HUES6 (cell line): ENCODE measurements around the gene PFKFB3.
"Not testable (repeated sequence)": the region's sequence is repeated elsewhere in the genome, so short reads cannot be mapped to it uniquely, and the experiment has no call there.

Experiments used
- H3K27ac ChIP-seq: 2 replicates; pipeline ENCODE4 v1.7.0; 2013; ENCODE audit warnings: low read depth, mild to moderate bottlenecking, low read length, inconsistent platforms
- H3K27me3 ChIP-seq: 2 replicates; pipeline ENCODE4 v1.6.1; 2013; ENCODE audit warnings: low read length; ENCODE audit not compliant: control insufficient read depth, insufficient read depth
- H3K36me3 ChIP-seq: 2 replicates; pipeline ENCODE4 v1.6.1; 2013; ENCODE audit warnings: low read length; ENCODE audit not compliant: control insufficient read depth, insufficient read depth
- H3K4me1 ChIP-seq: 2 replicates; pipeline ENCODE4 v1.6.1; 2013; ENCODE audit warnings: low read length; ENCODE audit not compliant: control insufficient read depth, insufficient read depth
- H3K4me3 ChIP-seq: 2 replicates; pipeline ENCODE4 v1.5.1; 2013; ENCODE audit warnings: low read depth, low read length
- H3K9ac ChIP-seq: one replicate; pipeline ENCODE4 v1.6.1; 2013; ENCODE audit warnings: mild to moderate bottlenecking, low read length
- H3K9me3 ChIP-seq: 2 replicates; pipeline ENCODE4 v1.6.1; 2013; ENCODE audit warnings: low read depth, low read length; ENCODE audit not compliant: control insufficient read depth, insufficient read depth

The PFKFB3 gene

GRCh38 chr10:6179078-6179477, 23.7 kb upstream of the PFKFB3 start:
- no peak overlapping the region for H3K9ac ChIP-seq
- no peaks in the 10 kb centered on the region for H3K27me3 ChIP-seq
- 0 out of 2 replicates have a peak, but pooled peaks cover 3% of the 10 kb centered on the region for H3K36me3 ChIP-seq
- no peak overlapping the region for H3K27ac ChIP-seq
- H3K4me1 ChIP-seq: 0 out of 2 replicates have a peak, but pooled peaks cover 5% of the 10 kb centered on the region
- H3K9me3 ChIP-seq: no peaks in the 10 kb centered on the region
- no peak overlapping the region for H3K4me3 ChIP-seq

DNA sequence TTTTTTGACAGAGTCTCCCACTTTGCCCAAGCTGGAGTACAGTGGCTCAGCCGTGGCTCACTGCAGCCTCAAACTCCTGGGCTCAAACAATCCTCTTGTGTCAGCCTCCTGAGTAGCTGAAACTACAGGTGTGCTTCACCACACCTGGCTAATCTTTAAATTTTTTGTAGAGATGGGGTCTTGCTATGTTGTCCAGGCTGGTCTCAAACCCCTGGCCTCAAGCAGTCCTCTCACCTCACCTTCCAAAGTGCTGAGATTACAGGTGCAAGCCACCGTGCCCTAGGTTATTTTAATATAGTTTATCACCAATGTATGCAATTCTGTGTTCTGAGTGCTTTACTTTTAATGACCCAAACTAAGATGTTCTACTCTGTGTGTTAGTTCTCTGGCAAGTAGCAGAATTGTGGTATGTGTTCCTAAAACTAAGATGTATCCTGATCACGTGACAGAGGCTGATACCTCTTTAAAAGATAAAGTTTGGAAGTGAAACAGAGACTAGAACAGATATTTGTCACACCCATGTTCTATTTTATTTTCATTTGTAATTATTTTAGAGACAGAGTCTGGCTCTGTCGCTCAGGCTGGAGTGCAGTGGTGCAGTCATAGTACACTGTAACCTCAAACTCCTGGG, 22.1 kb upstream of the PFKFB3 start:
- no peaks in the 10 kb centered on the region for H3K27me3 ChIP-seq
- H3K4me3 ChIP-seq: no peak overlapping the region
- no peak overlapping the region for H3K9ac ChIP-seq
- H3K4me1 ChIP-seq: 0 out of 2 replicates have a peak, but pooled peaks cover 3% of the 10 kb centered on the region
- 0 out of 2 replicates have a peak, but pooled peaks cover 3% of the 10 kb centered on the region for H3K36me3 ChIP-seq
- no peak overlapping the region for H3K27ac ChIP-seq
- no peaks in the 10 kb centered on the region for H3K9me3 ChIP-seq

DNA sequence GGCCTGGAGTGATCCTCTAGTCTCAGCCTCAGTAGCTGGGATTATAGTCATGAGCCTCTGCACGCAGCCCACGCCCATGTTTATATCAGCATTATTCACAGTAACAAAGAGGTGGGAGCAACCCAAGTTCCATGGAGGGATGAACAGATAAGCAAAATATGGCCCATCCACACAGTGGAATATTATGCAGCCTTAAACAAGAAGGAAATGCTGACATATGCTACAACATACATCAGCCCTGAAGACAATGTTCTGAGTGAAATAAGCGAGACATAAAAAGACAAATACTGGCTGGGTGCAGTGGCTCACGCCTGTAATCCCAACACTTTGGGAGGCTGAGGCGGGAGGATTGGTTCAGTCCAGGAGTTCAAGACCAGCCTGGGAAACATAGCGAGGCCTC, 21.5 kb upstream of the PFKFB3 start:
- Histone ChIP-seq H3K27me3 (no peaks in the 10 kb centered on the region), H3K9ac (no peak overlapping the region), H3K4me1 (0 out of 2 replicates have a peak, but pooled peaks cover 3% of the 10 kb centered on the region), H3K9me3 (no peaks in the 10 kb centered on the region), H3K4me3 (no peak overlapping the region), H3K36me3 (no peaks in the 10 kb centered on the region), H3K27ac (no peak overlapping the region)

DNA sequence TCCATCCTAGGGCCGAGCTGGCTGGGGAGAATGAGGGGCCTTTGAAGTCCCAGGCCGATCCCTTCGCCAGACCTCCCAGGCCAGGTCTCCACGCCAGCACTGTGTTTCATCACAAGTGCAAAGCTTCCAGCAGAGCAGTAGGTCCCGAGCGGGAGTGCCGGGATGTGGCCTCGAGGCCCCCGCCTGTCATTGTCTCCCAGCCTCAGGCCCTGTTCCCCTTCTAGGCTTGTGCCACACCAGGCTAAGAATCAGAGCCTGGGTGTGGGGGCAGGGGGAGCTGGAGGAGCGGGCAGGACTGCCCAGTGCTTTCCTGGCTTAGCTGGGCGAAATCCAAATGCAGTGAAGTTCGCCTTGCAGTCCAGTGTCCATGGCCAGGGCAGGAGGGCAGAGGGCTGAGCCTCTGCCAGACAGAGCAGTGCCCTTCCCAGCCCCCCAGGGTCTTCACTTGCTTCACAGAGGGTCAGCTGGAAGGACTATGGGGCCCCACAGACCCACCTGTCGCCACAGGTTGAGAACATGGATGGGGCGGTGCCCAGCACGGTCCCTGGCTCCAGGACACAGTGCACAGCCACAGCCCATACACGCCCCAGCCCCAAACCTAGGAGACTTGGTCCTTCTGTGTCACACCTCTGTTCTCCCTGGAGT, 20.2 kb upstream of the PFKFB3 start:
- no peaks in the 10 kb centered on the region for H3K9me3 ChIP-seq
- no peaks in the 10 kb centered on the region for H3K27me3 ChIP-seq
- H3K9ac ChIP-seq: no peak overlapping the region
- no peak overlapping the region for H3K4me3 ChIP-seq
- H3K4me1 ChIP-seq: 0 out of 2 replicates have a peak, but pooled peaks cover 3% of the 10 kb centered on the region
- H3K36me3 ChIP-seq: no peaks in the 10 kb centered on the region
- no peak overlapping the region for H3K27ac ChIP-seq

- Histone ChIP-seq H3K4me3 (no peak overlapping the region), H3K4me1 (0 out of 2 replicates have a peak, but pooled peaks cover 3% of the 10 kb centered on the region), H3K36me3 (no peaks in the 10 kb centered on the region), H3K27me3 (no peaks in the 10 kb centered on the region), H3K9me3 (no peaks in the 10 kb centered on the region), H3K27ac (no peak overlapping the region), H3K9ac (no peak overlapping the region)
Measured at GRCh38 chr10:6185039-6185716, 17.6 kb upstream of the PFKFB3 start.

GRCh38 chr10:6186894-6187256, 15.9 kb upstream of the PFKFB3 start:
- Histone ChIP-seq H3K9ac (no peak overlapping the region), H3K27me3 (no peaks in the 10 kb centered on the region), H3K27ac (no peak overlapping the region), H3K9me3 (no peaks in the 10 kb centered on the region), H3K36me3 (no peaks in the 10 kb centered on the region), H3K4me1 (0 out of 2 replicates have a peak, but pooled peaks cover 3% of the 10 kb centered on the region), H3K4me3 (no peak overlapping the region)

DNA sequence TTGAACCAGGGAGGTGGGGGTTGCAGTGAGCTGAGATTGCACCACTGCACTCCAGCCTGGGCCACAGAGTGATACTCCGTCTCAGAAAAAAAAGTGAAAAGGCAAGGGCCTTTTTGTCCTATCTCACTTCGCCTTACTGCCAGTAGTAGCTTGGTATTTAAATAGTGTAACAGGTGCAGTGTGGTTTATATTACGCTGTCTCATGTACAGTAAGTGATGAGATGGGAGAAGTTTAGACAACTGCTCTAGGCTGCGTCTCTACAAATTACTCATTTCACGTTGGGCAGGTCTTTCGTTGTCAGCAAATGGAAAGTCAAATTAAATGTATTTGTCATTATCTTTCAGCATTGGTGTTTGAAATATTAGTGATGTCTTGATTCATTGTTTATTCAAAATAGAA, 15.5 kb upstream of the PFKFB3 start:
- Histone ChIP-seq H3K9ac (no peak overlapping the region), H3K9me3 (no peaks in the 10 kb centered on the region), H3K4me1 (0 out of 2 replicates have a peak, but pooled peaks cover 3% of the 10 kb centered on the region), H3K4me3 (no peak overlapping the region), H3K27me3 (no peaks in the 10 kb centered on the region), H3K36me3 (no peaks in the 10 kb centered on the region), H3K27ac (no peak overlapping the region)

GRCh38 chr10:6190033-6190432, 12.7 kb upstream of the PFKFB3 start:
- H3K36me3 ChIP-seq, H3K9me3 ChIP-seq, H3K27me3 ChIP-seq, H3K4me1 ChIP-seq, H3K9ac ChIP-seq, H3K27ac ChIP-seq, H3K4me3 ChIP-seq: not testable (repeated sequence)

GRCh38 chr10:6191147-6191546, 11.6 kb upstream of the PFKFB3 start:
- Histone ChIP-seq H3K9me3 (no peaks in the 10 kb centered on the region), H3K9ac (no peak overlapping the region), H3K4me1 (no peaks in the 10 kb centered on the region), H3K27ac (no peak overlapping the region), H3K36me3 (no peaks in the 10 kb centered on the region), H3K4me3 (no peak overlapping the region), H3K27me3 (no peaks in the 10 kb centered on the region)

DNA sequence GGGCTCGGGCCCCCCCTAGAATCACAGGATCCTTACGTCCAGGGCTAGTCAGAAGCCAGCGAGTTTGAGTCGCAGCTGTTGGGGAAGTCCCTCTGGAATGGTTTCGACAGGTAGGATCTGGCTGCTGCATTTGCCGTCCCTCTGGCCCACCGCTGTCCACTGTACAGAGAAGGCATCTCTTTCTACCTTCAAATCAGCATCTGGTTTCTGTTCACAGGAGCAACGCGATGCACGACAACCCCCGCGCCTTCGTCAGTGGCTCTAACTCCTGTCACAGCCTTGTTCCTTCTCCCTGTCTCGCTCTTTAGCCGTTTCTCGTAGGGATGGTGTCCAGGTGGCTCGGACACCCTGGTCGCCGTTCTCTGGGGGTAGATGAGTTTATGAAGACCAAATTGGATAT, 11.2 kb upstream of the PFKFB3 start:
- H3K36me3 ChIP-seq: no peaks in the 10 kb centered on the region
- H3K4me1 ChIP-seq: no peaks in the 10 kb centered on the region
- H3K27ac ChIP-seq: no peak overlapping the region
- H3K9ac ChIP-seq: no peak overlapping the region
- H3K27me3 ChIP-seq: no peaks in the 10 kb centered on the region
- H3K9me3 ChIP-seq: no peaks in the 10 kb centered on the region
- no peak overlapping the region for H3K4me3 ChIP-seq

- H3K9me3 ChIP-seq, H3K9ac ChIP-seq, H3K27ac ChIP-seq, H3K4me3 ChIP-seq, H3K27me3 ChIP-seq, H3K36me3 ChIP-seq, H3K4me1 ChIP-seq: not testable (repeated sequence)
Measured at GRCh38 chr10:6193342-6193741, 9.4 kb upstream of the PFKFB3 start.
